Panc1 (cell line): ENCODE data around the gene AKAP7. TPM values are rescaled to one million over a fixed set of nuclear protein-coding genes. Genes with fewer than 3 reads are reported as not detected.

Experiments
- ATAC-seq: fragments of 200-7000 bp; cut with Tn5 transposase; 2 replicates; pipeline ENCODE4 v1.9.1; 2020; ENCODE audit warnings: mild to moderate bottlenecking, moderate library complexity
- BruUV-seq: library from RNA; stranded (reverse); fragments of 400-500 nt; replicated peaks from 2 replicates; lab custom pipeline; 2021; lab: Mats Ljungman, UMichigan
- CTCF ChIA-PET: fragments of 300-600 bp; sonication (Branson Sonifier 250); formaldehyde crosslinking; loops from one replicate; lab custom pipeline; 2022; ENCODE audit warnings: antibody characterized with exemption; lab: Charles Lee
- POLR2A ChIA-PET: fragments of 300-600 bp; sonication (Branson Sonifier 250); formaldehyde crosslinking; loops from one replicate; lab custom pipeline; 2022; ENCODE audit warnings: antibody characterized with exemption; lab: Charles Lee
- DNase-seq: peaks from one replicate; pipeline ENCODE4 v3.0.0-alpha.2; 2010; ENCODE audit warnings: low read depth, low spot score
- H3K27ac ChIP-seq: 2 replicates; pipeline ENCODE4 v1.5.1; 2011; ENCODE audit warnings: mild to moderate bottlenecking, low read length, inconsistent platforms
- H3K27me3 ChIP-seq: fragments of 200-500 bp; sonication (Bioruptor generic); 2 replicates; pipeline ENCODE4 v1.6.0; 2014; ENCODE audit warnings: low read length, inconsistent platforms; ENCODE audit not compliant: control insufficient read depth, insufficient read depth
- H3K36me3 ChIP-seq: fragments of 200-500 bp; sonication (Bioruptor generic); 2 replicates; pipeline ENCODE4 v1.5.1; 2014; ENCODE audit warnings: inconsistent platforms, mild to moderate bottlenecking, low read length, moderate library complexity; ENCODE audit not compliant: control insufficient read depth, insufficient read depth
- H3K4me1 ChIP-seq: 2 replicates; pipeline ENCODE4 v1.5.1; 2011; ENCODE audit warnings: inconsistent platforms, mild to moderate bottlenecking, low read length, moderate library complexity; ENCODE audit not compliant: control insufficient read depth, insufficient read depth
- H3K4me3 ChIP-seq, 2 experiments: 2 replicates each; pipeline ENCODE4 v1.5.1; 2011 to 2012; ENCODE audit warnings: low read depth in 2 of 2, low read length in 2 of 2, mild to moderate bottlenecking in 2 of 2, inconsistent platforms in 1 of 2, moderate library complexity in 1 of 2
- H3K9me3 ChIP-seq: fragments of 200-500 bp; sonication (Bioruptor generic); 2 replicates; pipeline ENCODE4 v1.5.1; 2014; ENCODE audit warnings: low read depth, mild to moderate bottlenecking, inconsistent platforms, low read length, moderate library complexity; ENCODE audit not compliant: control insufficient read depth, insufficient read depth
- POLR2AphosphoS5 ChIP-seq: IDR thresholded peaks from 2 replicates; pipeline ENCODE4 v1.6.1; 2012; ENCODE audit warnings: mild to moderate bottlenecking, low read depth, low read length, moderate library complexity
- SIN3A ChIP-seq: IDR thresholded peaks from 2 replicates; pipeline ENCODE4 v1.6.1; 2012; ENCODE audit warnings: low read depth, mild to moderate bottlenecking, low read length, moderate library complexity, borderline replicate concordance; ENCODE audit not compliant: insufficient read depth
- TCF7L2 ChIP-seq: IDR thresholded peaks from 2 replicates; pipeline ENCODE4 v1.6.1; 2011; ENCODE audit warnings: mild to moderate bottlenecking, low read depth, low read length, inconsistent platforms
- in situ Hi-C: cut with HindIII; loops from 2 replicates; pipeline ENCODE4 v1.10.0; 2016; ENCODE audit warnings: low sequenced_read_pairs, low pct_unique_long_range_greater_than_20kb
- intact Hi-C: fragments of 100-400 bp; cut with micrococcal nuclease; formaldehyde crosslinking; loops from one replicate; pipeline ENCODE4 v1.10.0; 2022; ENCODE audit not compliant: unreplicated experiment
- total RNA-seq: library from RNA; stranded (reverse); gene quantifications from one replicate; pipeline ENCODE4 v1.2.1, GENCODE V29; 2021; ENCODE audit not compliant: unreplicated experiment
- TF ChIP-seq, protein P1 (sequence below), 2 experiments: IDR thresholded peaks; 2 replicates each; pipeline ENCODE4 v1.6.1; 2011 to 2012; ENCODE audit warnings: low read depth in 2 of 2, control low read depth in 1 of 2, low read length in 1 of 2, mild to moderate bottlenecking in 1 of 2, moderate library complexity in 1 of 2; ENCODE audit not compliant: insufficient read depth in 1 of 2
- TF ChIP-seq, protein P2 (sequence below): fragments of 450-650 bp; IDR thresholded peaks from 2 replicates; pipeline ENCODE4 v1.5.1; 2017; ENCODE audit warnings: mild to moderate bottlenecking

The AKAP7 gene
- total RNA-seq, 1 experiment from 2014 or later, result 3.2 TPM

DNA sequence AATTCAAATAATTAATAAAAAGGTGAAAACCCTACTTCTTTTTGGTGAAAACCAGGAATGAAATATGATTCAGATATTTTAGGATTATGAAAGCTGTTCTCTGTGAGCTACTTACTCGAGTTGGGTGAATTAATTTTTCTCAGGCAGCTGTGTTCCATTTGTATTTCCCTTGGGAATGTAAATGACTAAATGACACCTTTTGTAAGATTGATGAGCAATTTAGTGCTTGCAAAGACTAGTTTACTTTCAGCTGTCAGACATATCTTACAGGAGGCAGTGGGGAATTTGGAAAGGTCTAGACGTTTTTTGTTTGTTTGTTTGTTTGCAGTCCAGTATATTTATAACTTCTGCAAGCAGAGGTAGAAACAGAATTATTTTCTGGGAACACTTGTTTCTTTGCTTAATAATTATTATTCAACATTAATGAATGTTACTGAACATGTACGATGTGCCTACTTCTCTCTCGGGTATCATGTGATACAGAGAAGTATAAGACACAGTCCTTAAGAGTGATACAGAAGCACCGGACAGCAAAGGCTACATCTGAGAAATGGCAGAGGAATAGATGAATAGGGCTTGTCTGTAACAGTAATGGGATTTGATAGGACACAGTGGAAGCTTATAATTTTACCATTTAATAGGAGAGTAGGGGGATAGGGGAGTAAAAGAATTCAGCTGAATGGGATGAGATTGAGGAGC is 91.3 kb downstream of the AKAP7 start:
- no peak overlapping the region for H3K27ac ChIP-seq
- H3K27me3 ChIP-seq, result no peaks in the 10 kb centered on the region
- CTCF ChIA-PET, result no interaction called here
- H3K36me3 ChIP-seq, result no peaks in the 10 kb centered on the region
- intact Hi-C loops, result no loop called here
- H3K4me3 ChIP-seq, result no peak overlapping the region
- H3K9me3 ChIP-seq, result no peaks in the 10 kb centered on the region
- no peaks in the 10 kb centered on the region for H3K4me1 ChIP-seq
- no peak for DNase-seq
- no TSS peak for BruUV-seq
- POLR2A ChIA-PET, result no interaction called here
- ATAC-seq, result no peak
- TF ChIP-seq, protein P1, sequence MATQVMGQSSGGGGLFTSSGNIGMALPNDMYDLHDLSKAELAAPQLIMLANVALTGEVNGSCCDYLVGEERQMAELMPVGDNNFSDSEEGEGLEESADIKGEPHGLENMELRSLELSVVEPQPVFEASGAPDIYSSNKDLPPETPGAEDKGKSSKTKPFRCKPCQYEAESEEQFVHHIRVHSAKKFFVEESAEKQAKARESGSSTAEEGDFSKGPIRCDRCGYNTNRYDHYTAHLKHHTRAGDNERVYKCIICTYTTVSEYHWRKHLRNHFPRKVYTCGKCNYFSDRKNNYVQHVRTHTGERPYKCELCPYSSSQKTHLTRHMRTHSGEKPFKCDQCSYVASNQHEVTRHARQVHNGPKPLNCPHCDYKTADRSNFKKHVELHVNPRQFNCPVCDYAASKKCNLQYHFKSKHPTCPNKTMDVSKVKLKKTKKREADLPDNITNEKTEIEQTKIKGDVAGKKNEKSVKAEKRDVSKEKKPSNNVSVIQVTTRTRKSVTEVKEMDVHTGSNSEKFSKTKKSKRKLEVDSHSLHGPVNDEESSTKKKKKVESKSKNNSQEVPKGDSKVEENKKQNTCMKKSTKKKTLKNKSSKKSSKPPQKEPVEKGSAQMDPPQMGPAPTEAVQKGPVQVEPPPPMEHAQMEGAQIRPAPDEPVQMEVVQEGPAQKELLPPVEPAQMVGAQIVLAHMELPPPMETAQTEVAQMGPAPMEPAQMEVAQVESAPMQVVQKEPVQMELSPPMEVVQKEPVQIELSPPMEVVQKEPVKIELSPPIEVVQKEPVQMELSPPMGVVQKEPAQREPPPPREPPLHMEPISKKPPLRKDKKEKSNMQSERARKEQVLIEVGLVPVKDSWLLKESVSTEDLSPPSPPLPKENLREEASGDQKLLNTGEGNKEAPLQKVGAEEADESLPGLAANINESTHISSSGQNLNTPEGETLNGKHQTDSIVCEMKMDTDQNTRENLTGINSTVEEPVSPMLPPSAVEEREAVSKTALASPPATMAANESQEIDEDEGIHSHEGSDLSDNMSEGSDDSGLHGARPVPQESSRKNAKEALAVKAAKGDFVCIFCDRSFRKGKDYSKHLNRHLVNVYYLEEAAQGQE (IDR thresholded peaks at IDR 0.05; ENCODE audit: insufficient read depth in 1 of 2, low read depth in 2 of 2, low read length in 1 of 2), result no peak
- TF ChIP-seq POLR2AphosphoS5 (no peak), SIN3A (no peak), TCF7L2 (no peak)
- TF ChIP-seq, protein P2, sequence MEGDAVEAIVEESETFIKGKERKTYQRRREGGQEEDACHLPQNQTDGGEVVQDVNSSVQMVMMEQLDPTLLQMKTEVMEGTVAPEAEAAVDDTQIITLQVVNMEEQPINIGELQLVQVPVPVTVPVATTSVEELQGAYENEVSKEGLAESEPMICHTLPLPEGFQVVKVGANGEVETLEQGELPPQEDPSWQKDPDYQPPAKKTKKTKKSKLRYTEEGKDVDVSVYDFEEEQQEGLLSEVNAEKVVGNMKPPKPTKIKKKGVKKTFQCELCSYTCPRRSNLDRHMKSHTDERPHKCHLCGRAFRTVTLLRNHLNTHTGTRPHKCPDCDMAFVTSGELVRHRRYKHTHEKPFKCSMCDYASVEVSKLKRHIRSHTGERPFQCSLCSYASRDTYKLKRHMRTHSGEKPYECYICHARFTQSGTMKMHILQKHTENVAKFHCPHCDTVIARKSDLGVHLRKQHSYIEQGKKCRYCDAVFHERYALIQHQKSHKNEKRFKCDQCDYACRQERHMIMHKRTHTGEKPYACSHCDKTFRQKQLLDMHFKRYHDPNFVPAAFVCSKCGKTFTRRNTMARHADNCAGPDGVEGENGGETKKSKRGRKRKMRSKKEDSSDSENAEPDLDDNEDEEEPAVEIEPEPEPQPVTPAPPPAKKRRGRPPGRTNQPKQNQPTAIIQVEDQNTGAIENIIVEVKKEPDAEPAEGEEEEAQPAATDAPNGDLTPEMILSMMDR, result no peak
- in situ Hi-C loops, result no loop called here

DNA sequence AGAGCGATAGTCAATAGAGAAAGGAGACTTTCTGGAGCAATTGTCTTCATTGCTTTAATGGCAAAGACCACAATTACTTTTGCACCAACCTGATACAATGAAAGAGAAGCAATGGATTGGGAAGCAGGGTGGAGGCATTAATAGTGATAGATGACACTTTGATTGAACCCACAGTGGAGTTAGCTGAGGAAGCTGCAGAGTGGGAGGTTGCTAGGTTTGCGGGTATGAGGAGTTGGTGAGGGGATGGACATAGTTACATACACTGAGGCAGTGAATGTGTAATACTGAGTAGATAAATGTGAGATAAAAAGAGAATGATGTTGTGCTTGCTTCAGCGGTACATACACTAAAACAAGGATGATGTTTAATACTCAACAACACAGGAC is 91.9 kb downstream of the AKAP7 start:
- intact Hi-C loops, result no loop called here
- no peak for DNase-seq
- in situ Hi-C loops, result no loop called here
- ChIA-PET POLR2A (no interaction called here), CTCF (no interaction called here)
- Histone ChIP-seq H3K27ac (no peak overlapping the region), H3K36me3 (no peaks in the 10 kb centered on the region), H3K27me3 (no peaks in the 10 kb centered on the region), H3K4me1 (no peaks in the 10 kb centered on the region), H3K9me3 (no peaks in the 10 kb centered on the region), H3K4me3 (no peak overlapping the region)
- ATAC-seq, result no peak
- TF ChIP-seq TCF7L2, result no peak
- TF ChIP-seq POLR2AphosphoS5, result no peak
- TF ChIP-seq, protein P1 (IDR thresholded peaks at IDR 0.05; ENCODE audit: insufficient read depth in 1 of 2, low read depth in 2 of 2, low read length in 1 of 2), result no peak
- TF ChIP-seq SIN3A, result no peak
- TF ChIP-seq, protein P2, result no peak
- no TSS peak for BruUV-seq
